WTC11 (cell line): ENCODE results near the gene CYRIA. TPM values are rescaled to one million over a fixed set of nuclear protein-coding genes. Genes with fewer than 3 reads are reported as not detected.

ENCODE experiments used
- ATAC-seq: fragments of 200-7000 bp; cut with Tn5 transposase; 2 replicates; pipeline ENCODE4 v1.10.0; 2021; ENCODE audit warnings: mild to moderate bottlenecking, moderate library complexity
- CTCF ChIA-PET: fragments of 300-600 bp; sonication (Branson Sonifier 250); formaldehyde crosslinking; loops from one replicate; lab custom pipeline; 2021; ENCODE audit warnings: antibody characterized with exemption; lab: Charles Lee
- POLR2A ChIA-PET: fragments of 350-600 bp; sonication (Branson Sonifier 250); formaldehyde crosslinking; loops from one replicate; lab custom pipeline; 2021; ENCODE audit warnings: antibody characterized with exemption; lab: Charles Lee
- DNase-seq: peaks from one replicate; pipeline ENCODE4 v3.0.0; 2021; ENCODE audit warnings: low spot score
- H3K27ac Mint-ChIP-seq: 2 replicates; pipeline ENCODE4 v1.8.0; 2021; ENCODE audit warnings: mixed read lengths
- H3K27me3 Mint-ChIP-seq: 2 replicates; pipeline ENCODE4 v1.8.0; 2021; ENCODE audit warnings: low read depth, mild to moderate bottlenecking, moderate library complexity, mixed read lengths
- H3K36me3 Mint-ChIP-seq: 2 replicates; pipeline ENCODE4 v1.8.0; 2021; ENCODE audit warnings: mixed read lengths
- H3K4me1 Mint-ChIP-seq: 2 replicates; pipeline ENCODE4 v1.8.0; 2022; ENCODE audit warnings: mixed read lengths
- H3K4me3 Mint-ChIP-seq: 2 replicates; pipeline ENCODE4 v1.8.0; 2021; ENCODE audit warnings: mild to moderate bottlenecking, moderate library complexity, mixed read lengths
- H3K9me3 Mint-ChIP-seq: 2 replicates; pipeline ENCODE4 v1.8.0; 2021; ENCODE audit warnings: mixed read lengths
- AR ChIP-seq: fragments of 250-450 bp; sonication (Bioruptor Pico); IDR thresholded peaks from 2 replicates; pipeline ENCODE4 v1.9.0; 2021; ENCODE audit warnings: mild to moderate bottlenecking
- E2F4 ChIP-seq: sonication (generic); formaldehyde crosslinking; IDR thresholded peaks from 2 replicates; pipeline ENCODE4 v1.8.1; 2022; ENCODE audit warnings: low read depth, mild to moderate bottlenecking, moderate library complexity, missing genetic modification reagents, borderline replicate concordance
- ELF4 ChIP-seq: sonication (generic); formaldehyde crosslinking; IDR thresholded peaks from 2 replicates; pipeline ENCODE4 v1.8.1; 2022; ENCODE audit warnings: low read depth, mild to moderate bottlenecking, moderate library complexity, missing genetic modification reagents
- GABPB1 ChIP-seq: sonication (generic); formaldehyde crosslinking; IDR thresholded peaks from 2 replicates; pipeline ENCODE4 v1.8.1; 2023; ENCODE audit warnings: mild to moderate bottlenecking, missing genetic modification reagents
- GTF2I ChIP-seq: fragments of 250-450 bp; sonication (Bioruptor Pico); conservative IDR thresholded peaks from 2 replicates; pipeline ENCODE4 v1.4.0; 2021; ENCODE audit warnings: mild to moderate bottlenecking
- JAZF1 ChIP-seq: fragments of 250-450 bp; sonication (Bioruptor Pico); IDR thresholded peaks from 2 replicates; pipeline ENCODE4 v1.9.0; 2021; ENCODE audit warnings: moderate library complexity, mild to moderate bottlenecking, inconsistent platforms
- MYBL2 ChIP-seq: sonication (generic); formaldehyde crosslinking; IDR thresholded peaks from 2 replicates; pipeline ENCODE4 v1.8.1; 2023; ENCODE audit warnings: mild to moderate bottlenecking, moderate library complexity, missing genetic modification reagents
- NR3C1 ChIP-seq: sonication (generic); formaldehyde crosslinking; conservative IDR thresholded peaks from 2 replicates; pipeline ENCODE4 v1.8.1; 2023; ENCODE audit warnings: low read depth, mild to moderate bottlenecking, missing genetic modification reagents
- ZBTB21 ChIP-seq: sonication (generic); formaldehyde crosslinking; IDR thresholded peaks from 2 replicates; pipeline ENCODE4 v1.8.1; 2023; ENCODE audit warnings: mild to moderate bottlenecking, missing genetic modification reagents, borderline replicate concordance
- ZBTB43 ChIP-seq: sonication (generic); formaldehyde crosslinking; IDR thresholded peaks from 2 replicates; pipeline ENCODE4 v1.8.1; 2023; ENCODE audit warnings: mild to moderate bottlenecking, missing genetic modification reagents
- ZNF121 ChIP-seq: sonication (generic); formaldehyde crosslinking; IDR thresholded peaks from 2 replicates; pipeline ENCODE4 v1.8.0; 2023; ENCODE audit warnings: missing genetic modification reagents
- ZNF219 ChIP-seq: sonication (generic); formaldehyde crosslinking; IDR thresholded peaks from 2 replicates; pipeline ENCODE4 v1.8.0; 2023; ENCODE audit warnings: missing genetic modification reagents, mild to moderate bottlenecking, borderline replicate concordance
- ZNF396 ChIP-seq: fragments of 250-450 bp; sonication (Bioruptor Pico); IDR thresholded peaks from 2 replicates; pipeline ENCODE4 v1.8.0; 2021; ENCODE audit warnings: mild to moderate bottlenecking, moderate library complexity, borderline replicate concordance
- ZNF423 ChIP-seq: fragments of 250-450 bp; sonication (Bioruptor Pico); IDR thresholded peaks from 2 replicates; pipeline ENCODE4 v2.1.2; 2022; ENCODE audit warnings: mild to moderate bottlenecking, moderate library complexity
- ZSCAN18 ChIP-seq: fragments of 250-450 bp; sonication (Bioruptor Pico); IDR thresholded peaks from 2 replicates; pipeline ENCODE4 v2.1.2; 2022; ENCODE audit warnings: mild to moderate bottlenecking, moderate library complexity
- total RNA-seq: library from RNA; stranded (reverse); gene quantifications from 3 replicates; pipeline ENCODE4 v1.2.3, GENCODE V29; 2021

The CYRIA gene
- total RNA-seq, 1 experiment from 2014 or later, result 8.3 TPM

GRCh38 chr2:16644221-16644925, 21.3 kb downstream of the CYRIA start (continued):
- TF ChIP-seq NR3C1 (CRISPR knock-in tag), result no peak
- TF ChIP-seq ZBTB43 (CRISPR knock-in tag), result no peak
- no peak for TF ChIP-seq GTF2I
- no peak for TF ChIP-seq MYBL2 (CRISPR knock-in tag)
- TF ChIP-seq ELF4 (CRISPR knock-in tag), result no peak
- no peak for TF ChIP-seq JAZF1 (CRISPR knock-in tag)
- TF ChIP-seq, all 79 proteins: peak for 0

GRCh38 chr2:16643099-16643498, 22.5 kb downstream of the CYRIA start:
- CTCF ChIA-PET, result interaction anchor here (1.3 kb wide), 1 partner anchor 80 kb away, joined by 3 read pairs; no protein-coding TSS in a partner anchor
- POLR2A ChIA-PET, result no interaction called here
- H3K27me3 Mint-ChIP-seq, result no peaks in the 10 kb centered on the region

More at GRCh38 chr2:16643099-16643498, 22.5 kb downstream of the CYRIA start:
- Mint-ChIP-seq H3K9me3 (no peaks in the 10 kb centered on the region), H3K27ac (no peak overlapping the region), H3K4me1 (peaks cover 39% of the 10 kb centered on the region), H3K36me3 (no peaks in the 10 kb centered on the region), H3K4me3 (no peak overlapping the region)
- no peak for ATAC-seq
- DNase-seq, result no peak
- TF ChIP-seq GABPB1, result no peak
- no peak for TF ChIP-seq E2F4 (CRISPR knock-in tag)
- TF ChIP-seq ZNF121 (CRISPR knock-in tag), result no peak
- no peak for TF ChIP-seq ZNF219 (CRISPR knock-in tag)
- no peak for TF ChIP-seq ZBTB43 (CRISPR knock-in tag)
- no peak for TF ChIP-seq AR (CRISPR knock-in tag)
- TF ChIP-seq ZNF423 (CRISPR knock-in tag), result no peak
- no peak for TF ChIP-seq ZNF396 (CRISPR knock-in tag)
- no peak for TF ChIP-seq ZSCAN18
- no peak for TF ChIP-seq ZBTB21 (CRISPR knock-in tag)
